Lower lobe of right lung (tissue), 2 donors: ENCODE measurements around the gene OTOF. TPM values are rescaled to one million over a fixed set of nuclear protein-coding genes. Genes with fewer than 3 reads are reported as not detected.

Experiments
- ATAC-seq, 2 donors: fragments of 200-7000 bp; cut with Tn5 transposase; one replicate each; pipeline ENCODE4 v1.9.1; 2020 to 2022; ENCODE audit warnings: mild to moderate bottlenecking in 2 of 2, moderate library complexity in 2 of 2
- DNase-seq: peaks from one replicate; pipeline ENCODE4 v3.0.0-alpha.2; 2020
- H3K27ac ChIP-seq: fragments of 200-600 bp; one replicate; pipeline ENCODE4 v1.8.0; 2022
- H3K27me3 ChIP-seq: fragments of 200-600 bp; one replicate; pipeline ENCODE4 v1.8.0; 2022; ENCODE audit warnings: low read depth
- H3K36me3 ChIP-seq: fragments of 200-600 bp; one replicate; pipeline ENCODE4 v1.8.0; 2022; ENCODE audit warnings: mild to moderate bottlenecking
- H3K4me1 ChIP-seq: fragments of 200-600 bp; one replicate; pipeline ENCODE4 v1.8.0; 2022
- H3K4me3 ChIP-seq: fragments of 200-600 bp; one replicate; pipeline ENCODE4 v1.8.0; 2022; ENCODE audit warnings: mild to moderate bottlenecking
- H3K9me3 ChIP-seq: fragments of 200-600 bp; one replicate; pipeline ENCODE4 v1.8.0; 2022
- intact Hi-C: fragments of 100-400 bp; cut with DNase I; formaldehyde crosslinking; loops from one replicate; pipeline ENCODE4 v1.11.0; 2022
- total RNA-seq: library from RNA; stranded (reverse); fragmentation: NEBNext Ultra II Directional; extraction: Animal tissue kit (Norgen Biotek cat#: 25700); gene quantifications from one replicate; pipeline ENCODE4 v1.2.1, GENCODE V29; 2021
- TF ChIP-seq, protein P1 (sequence below): fragments of 200-600 bp; IDR thresholded peaks from one replicate; pipeline ENCODE4 v1.8.0; 2022; ENCODE audit warnings: antibody characterized with exemption, mild to moderate bottlenecking
- donor health status: DM: no; HTN: yes; CAD: no; lungs with severe emphysema.

OTOF gene
- total RNA-seq, 1 donor from 2014 or later: 0.35 TPM

DNA sequence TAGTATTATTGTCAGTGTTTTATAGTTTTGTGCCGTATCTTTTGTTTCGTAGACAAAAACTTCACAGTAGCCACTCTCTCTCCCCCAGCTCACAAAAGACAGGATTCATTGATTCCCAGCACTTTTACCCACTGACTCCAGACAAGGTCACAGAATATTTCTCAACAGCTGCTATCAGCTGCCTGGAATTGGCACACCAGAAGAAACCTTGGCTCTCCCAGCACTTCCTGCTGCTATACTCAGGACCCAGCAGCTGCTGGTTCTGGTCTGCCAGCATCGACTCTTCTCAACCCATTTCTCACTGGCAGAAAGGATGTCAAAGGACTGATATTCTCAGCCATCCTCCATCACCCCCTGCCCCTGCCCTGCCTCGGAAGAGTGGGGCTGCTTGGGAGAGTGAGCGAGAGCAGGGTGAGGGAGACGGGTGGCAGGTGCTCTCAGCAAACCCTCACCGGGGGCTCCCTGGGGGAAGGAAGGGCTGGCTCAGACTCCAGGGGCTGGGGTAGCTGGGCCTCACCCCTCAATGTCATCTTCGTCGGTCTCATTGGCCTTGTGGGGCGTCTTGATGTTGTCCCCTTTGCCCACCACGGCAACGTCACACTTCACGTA, 6.1 kb upstream of the OTOF start:
- ATAC-seq: peak; percentile 44 to 56
- no peaks in the 10 kb centered on the region for H3K36me3 ChIP-seq
- intact Hi-C loops: no loop called here
- H3K4me1 ChIP-seq: no peaks in the 10 kb centered on the region
- H3K4me3 ChIP-seq: no peak overlapping the region
- no peak overlapping the region for H3K27ac ChIP-seq
- H3K9me3 ChIP-seq: no peaks in the 10 kb centered on the region
- H3K27me3 ChIP-seq: no peaks in the 10 kb centered on the region
- DNase-seq: no peak
- TF ChIP-seq, protein P1, sequence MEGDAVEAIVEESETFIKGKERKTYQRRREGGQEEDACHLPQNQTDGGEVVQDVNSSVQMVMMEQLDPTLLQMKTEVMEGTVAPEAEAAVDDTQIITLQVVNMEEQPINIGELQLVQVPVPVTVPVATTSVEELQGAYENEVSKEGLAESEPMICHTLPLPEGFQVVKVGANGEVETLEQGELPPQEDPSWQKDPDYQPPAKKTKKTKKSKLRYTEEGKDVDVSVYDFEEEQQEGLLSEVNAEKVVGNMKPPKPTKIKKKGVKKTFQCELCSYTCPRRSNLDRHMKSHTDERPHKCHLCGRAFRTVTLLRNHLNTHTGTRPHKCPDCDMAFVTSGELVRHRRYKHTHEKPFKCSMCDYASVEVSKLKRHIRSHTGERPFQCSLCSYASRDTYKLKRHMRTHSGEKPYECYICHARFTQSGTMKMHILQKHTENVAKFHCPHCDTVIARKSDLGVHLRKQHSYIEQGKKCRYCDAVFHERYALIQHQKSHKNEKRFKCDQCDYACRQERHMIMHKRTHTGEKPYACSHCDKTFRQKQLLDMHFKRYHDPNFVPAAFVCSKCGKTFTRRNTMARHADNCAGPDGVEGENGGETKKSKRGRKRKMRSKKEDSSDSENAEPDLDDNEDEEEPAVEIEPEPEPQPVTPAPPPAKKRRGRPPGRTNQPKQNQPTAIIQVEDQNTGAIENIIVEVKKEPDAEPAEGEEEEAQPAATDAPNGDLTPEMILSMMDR: no peak

DNA sequence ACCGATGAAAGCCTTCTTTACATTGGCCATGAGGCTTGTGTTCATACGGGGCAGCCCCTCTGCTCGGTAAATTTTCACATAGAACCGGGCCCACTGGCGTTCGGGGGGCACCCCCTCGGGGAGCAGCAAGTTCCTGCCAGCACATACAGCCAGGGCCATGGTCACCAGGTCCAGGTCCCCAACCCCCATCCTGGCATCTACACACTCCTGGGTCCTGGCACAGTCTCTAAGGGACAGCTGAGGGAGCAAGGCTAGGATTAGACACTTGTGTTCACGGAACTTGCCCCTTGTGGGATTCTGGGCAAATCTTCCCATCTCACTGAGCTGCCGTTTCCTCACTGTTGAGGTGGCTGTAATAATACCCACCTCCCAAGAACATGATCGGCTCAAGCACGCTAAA, 5.6 kb upstream of the OTOF start:
- Histone ChIP-seq H3K9me3 (no peaks in the 10 kb centered on the region), H3K36me3 (no peaks in the 10 kb centered on the region), H3K4me3 (no peak overlapping the region), H3K27ac (no peak overlapping the region), H3K27me3 (no peaks in the 10 kb centered on the region), H3K4me1 (no peaks in the 10 kb centered on the region)
- DNase-seq (peak; percentile 30), ATAC-seq (no peak)
- intact Hi-C loops: no loop called here
- TF ChIP-seq, protein P1: no peak

DNA sequence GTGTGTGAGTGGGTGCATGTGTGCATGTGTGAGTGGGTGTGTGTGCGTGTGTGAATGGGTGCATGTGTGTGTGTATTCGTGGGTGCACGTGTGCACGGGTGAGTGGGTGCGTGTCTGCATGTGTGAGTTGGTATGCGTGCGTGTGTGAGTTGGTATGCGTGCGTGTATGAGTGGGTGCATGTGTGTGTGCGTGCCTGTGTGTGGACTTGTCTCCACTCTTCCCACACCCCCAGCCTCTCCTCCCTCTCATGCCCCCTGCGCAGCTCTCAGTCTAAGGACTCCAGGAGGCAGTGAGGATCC, 5.1 kb upstream of the OTOF start:
- H3K36me3 ChIP-seq: no peaks in the 10 kb centered on the region
- no peaks in the 10 kb centered on the region for H3K27me3 ChIP-seq
- no peak for DNase-seq
- TF ChIP-seq, protein P1: no peak
- no peak overlapping the region for H3K4me3 ChIP-seq
- no peak for ATAC-seq
- intact Hi-C loops: no loop called here
- no peak overlapping the region for H3K27ac ChIP-seq
- H3K9me3 ChIP-seq: no peaks in the 10 kb centered on the region
- H3K4me1 ChIP-seq: no peaks in the 10 kb centered on the region

DNA sequence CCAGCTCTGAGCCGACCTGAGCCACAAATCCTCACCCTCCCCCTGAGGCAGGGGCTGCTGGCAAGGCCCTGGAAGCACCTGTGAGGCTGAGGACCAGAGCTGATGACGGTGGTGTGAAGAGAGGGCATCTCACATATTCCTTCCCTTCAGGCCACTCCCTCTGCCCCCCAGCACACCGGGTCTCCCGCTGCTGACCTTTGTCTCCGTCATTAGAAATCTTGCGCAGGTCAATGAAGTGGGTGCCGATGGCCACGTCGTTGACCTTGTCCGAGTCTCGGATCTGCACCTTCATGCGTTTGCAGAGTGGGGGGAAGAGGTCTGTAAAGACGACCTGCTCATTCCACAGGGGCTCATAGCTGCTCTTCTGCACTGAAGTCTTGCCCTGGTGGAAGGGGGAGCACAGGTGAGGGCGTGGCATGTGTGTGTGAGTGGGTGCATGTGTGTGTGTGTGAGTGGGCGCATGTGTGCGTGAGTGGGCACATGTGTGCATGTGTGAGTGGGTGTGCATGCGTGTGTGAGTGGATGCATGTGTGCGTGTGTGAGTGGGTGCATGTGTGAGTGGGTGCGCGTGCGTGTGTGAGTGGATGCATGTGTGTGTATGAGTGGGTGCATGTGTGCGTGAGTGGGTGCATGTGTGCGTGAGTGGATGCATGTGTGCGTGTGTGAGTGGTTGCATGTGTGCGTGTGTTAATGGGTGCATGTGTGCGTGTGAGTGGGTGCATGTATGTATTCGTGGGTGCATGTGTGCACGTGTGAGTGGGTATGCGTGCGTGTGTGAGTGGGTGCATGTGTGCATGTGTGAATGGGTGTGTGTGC, 4.5 kb upstream of the OTOF start:
- no peaks in the 10 kb centered on the region for H3K4me1 ChIP-seq
- H3K27ac ChIP-seq: no peak overlapping the region
- ATAC-seq: no peak
- intact Hi-C loops: no loop called here
- no peaks in the 10 kb centered on the region for H3K9me3 ChIP-seq
- TF ChIP-seq, protein P1: no peak
- H3K27me3 ChIP-seq: no peaks in the 10 kb centered on the region
- no peaks in the 10 kb centered on the region for H3K36me3 ChIP-seq
- DNase-seq: no peak
- H3K4me3 ChIP-seq: no peak overlapping the region

DNA sequence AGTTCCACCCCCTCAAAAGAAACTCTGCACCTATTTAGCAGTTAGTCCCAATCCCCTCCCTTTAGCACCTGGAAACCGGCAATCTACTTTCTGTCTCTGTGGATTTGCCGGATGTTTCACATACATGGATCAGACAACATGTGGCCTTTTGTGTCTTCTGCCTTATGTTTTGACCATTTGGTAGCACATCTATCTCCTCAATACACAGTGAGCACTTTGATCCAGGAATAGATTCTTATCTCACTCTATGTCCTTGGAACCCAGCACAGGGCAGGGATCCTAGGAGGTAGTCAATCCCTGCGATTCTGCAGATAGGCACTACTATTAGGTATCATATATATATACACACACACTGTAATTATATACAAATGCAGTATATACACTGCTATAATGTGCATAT, 3.8 kb upstream of the OTOF start:
- TF ChIP-seq, protein P1: no peak
- DNase-seq: no peak
- no peak overlapping the region for H3K4me3 ChIP-seq
- no peaks in the 10 kb centered on the region for H3K27me3 ChIP-seq
- no peaks in the 10 kb centered on the region for H3K4me1 ChIP-seq
- H3K27ac ChIP-seq: no peak overlapping the region
- ATAC-seq: no peak
- H3K9me3 ChIP-seq: no peaks in the 10 kb centered on the region
- intact Hi-C loops: no loop called here
- H3K36me3 ChIP-seq: no peaks in the 10 kb centered on the region
